Hematopoietic multipotent progenitor cell treated with erythropoietin and hydrocortisone succinate and interleukin-3 and kit ligand, for 4 days (in vitro differentiated cells): Measurements from ENCODE around the gene GPR37L1.
"Not testable (repeated sequence)": the region's sequence is repeated elsewhere in the genome, so short reads cannot be mapped to it uniquely, and the experiment has no call there.

ENCODE experiments used
- DNase-seq: peaks from one replicate; pipeline ENCODE4 v3.0.0-alpha.2; 2015

Gene GPR37L1

GRCh38 chr1:202156590-202156989 lies 33.9 kb downstream of the GPR37L1 start:
- DNase-seq = no peak

- no peak for DNase-seq
Observed at GRCh38 chr1:202157945-202158344, 35.2 kb downstream of the GPR37L1 start.

- peak; percentile 83 for DNase-seq
Observed at GRCh38 chr1:202158810-202159533, 36.3 kb downstream of the GPR37L1 start.

GRCh38 chr1:202159534-202160371 lies 37.0 kb downstream of the GPR37L1 start:
- DNase-seq = peak; percentile 93

- DNase-seq = peak; percentile 96
Observed at GRCh38 chr1:202160377-202160940, 37.7 kb downstream of the GPR37L1 start, which contains the start of gene PTPN7. Gene PTPN7 (minus strand): TSS chr1:202160602. CDS start chr1:202159402, 1,200 bp downstream.

- peak; percentile 55 for DNase-seq
Observed at GRCh38 chr1:202161151-202162046, 38.7 kb downstream of the GPR37L1 start.

- DNase-seq = peak; percentile 85
Observed at GRCh38 chr1:202162047-202162417, 39.3 kb downstream of the GPR37L1 start.

- peak; percentile 75 for DNase-seq
Observed at GRCh38 chr1:202162418-202163280, 39.9 kb downstream of the GPR37L1 start.

- DNase-seq = no peak
Observed at GRCh38 chr1:202163281-202164270, 40.9 kb downstream of the GPR37L1 start.

- DNase-seq = peak; percentile 63
Observed at GRCh38 chr1:202164271-202165037, 41.7 kb downstream of the GPR37L1 start.

- DNase-seq = no peak
Observed at GRCh38 chr1:202165267-202165941, 42.7 kb downstream of the GPR37L1 start.

- DNase-seq = no peak
Observed at GRCh38 chr1:202165942-202166843, 43.5 kb downstream of the GPR37L1 start.

GRCh38 chr1:202167054-202167453 lies 44.3 kb downstream of the GPR37L1 start:
- DNase-seq = not testable (repeated sequence)

GRCh38 chr1:202167708-202168415 lies 45.1 kb downstream of the GPR37L1 start:
- no peak for DNase-seq

GRCh38 chr1:202168861-202169260 lies 46.1 kb downstream of the GPR37L1 start:
- DNase-seq = no peak

- DNase-seq = peak; percentile 42
Observed at GRCh38 chr1:202170726-202171125, 48.0 kb downstream of the GPR37L1 start.
